22Rv1 (cell line): ENCODE results near the gene SMCHD1.

Source experiments
- CTCF ChIP-seq: fragments of 450-650 bp; IDR thresholded peaks from 2 replicates; pipeline ENCODE4 v1.5.1; 2017; ENCODE audit warnings: mild to moderate bottlenecking
- ZFX ChIP-seq: fragments of 450-650 bp; IDR thresholded peaks from 2 replicates; pipeline ENCODE4 v1.6.1; 2017; ENCODE audit warnings: antibody characterized with exemption, borderline replicate concordance

- TF ChIP-seq CTCF (no peak), ZFX (no peak)
Measured at GRCh38 chr18:2653467-2653866, 2.1 kb upstream of the SMCHD1 start.
